Measurements from ENCODE around the gene SORCS3.

SORCS3 gene

DNA sequence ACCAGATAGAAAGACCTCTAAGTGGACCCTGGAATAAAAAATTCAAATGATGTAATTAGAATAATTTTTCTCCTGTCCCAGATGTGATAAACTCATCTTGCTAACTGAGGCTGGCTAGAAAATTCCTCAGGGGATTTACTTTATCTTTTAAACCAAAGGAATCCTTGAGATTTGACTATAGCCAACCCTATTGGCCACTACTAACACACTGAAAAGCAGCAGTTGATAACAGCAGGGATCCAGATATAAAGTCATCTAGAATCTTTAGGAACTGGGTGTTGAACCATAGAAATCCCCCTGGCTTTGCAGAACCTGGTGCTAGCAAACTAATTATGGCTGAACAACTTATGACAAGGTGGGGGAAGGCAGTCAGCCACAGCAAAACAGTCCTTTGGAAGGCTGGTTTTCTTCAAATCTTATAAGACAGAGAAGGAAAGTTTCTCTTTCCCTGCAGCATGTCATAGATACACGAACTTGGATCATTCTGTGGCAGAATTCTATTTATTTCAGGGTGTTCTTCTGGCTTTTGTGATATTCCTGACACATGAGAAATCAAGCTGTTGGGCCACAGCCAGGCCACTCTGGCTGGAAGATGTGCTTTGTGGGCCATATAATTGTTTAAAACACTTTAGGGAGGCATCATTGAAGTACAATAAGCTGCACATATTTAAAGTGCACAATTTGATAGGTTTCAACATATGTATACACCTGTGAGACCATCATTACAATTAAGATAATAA lies 643.6 kb downstream of the SORCS3 start:
- no peak for DNase-seq

DNA sequence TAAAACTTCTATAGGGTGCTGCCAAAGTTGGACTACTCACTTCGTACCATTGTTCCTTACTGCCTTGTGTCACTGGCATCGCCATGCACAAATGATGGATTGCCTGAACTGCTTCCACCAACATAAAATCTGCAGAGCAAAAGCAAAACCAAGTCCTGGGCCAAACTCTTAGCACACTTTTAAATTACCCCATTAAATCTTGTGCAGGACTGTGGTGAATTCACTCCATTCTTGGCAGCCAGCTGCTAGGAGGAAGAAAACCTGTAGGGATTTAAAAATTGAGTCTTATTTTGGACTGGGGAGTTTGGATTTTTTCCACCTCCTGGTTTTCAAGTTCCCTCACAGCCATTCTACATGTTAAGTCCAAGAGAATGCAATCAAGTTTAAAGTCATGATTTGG lies 646.9 kb downstream of the SORCS3 start:
- no peak for DNase-seq

DNA sequence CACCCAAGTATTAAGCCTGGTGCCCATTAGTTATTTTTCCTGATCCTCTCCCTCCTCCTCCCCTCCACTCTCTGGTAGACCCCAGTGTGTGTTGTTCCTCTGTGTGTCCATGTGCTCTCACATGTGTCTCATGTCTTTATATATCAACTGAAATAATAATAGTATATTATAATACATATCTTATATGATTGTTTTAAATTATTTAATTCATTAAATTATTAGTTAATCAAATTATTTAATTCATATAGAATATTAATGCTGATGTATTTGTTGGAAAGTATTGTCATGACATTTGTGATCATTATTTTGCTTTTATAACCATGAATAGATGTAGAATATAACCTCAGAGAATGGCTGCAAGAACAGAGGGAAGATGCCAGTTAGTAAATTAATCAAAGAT lies 647.5 kb downstream of the SORCS3 start:
- no peak for DNase-seq

DNA sequence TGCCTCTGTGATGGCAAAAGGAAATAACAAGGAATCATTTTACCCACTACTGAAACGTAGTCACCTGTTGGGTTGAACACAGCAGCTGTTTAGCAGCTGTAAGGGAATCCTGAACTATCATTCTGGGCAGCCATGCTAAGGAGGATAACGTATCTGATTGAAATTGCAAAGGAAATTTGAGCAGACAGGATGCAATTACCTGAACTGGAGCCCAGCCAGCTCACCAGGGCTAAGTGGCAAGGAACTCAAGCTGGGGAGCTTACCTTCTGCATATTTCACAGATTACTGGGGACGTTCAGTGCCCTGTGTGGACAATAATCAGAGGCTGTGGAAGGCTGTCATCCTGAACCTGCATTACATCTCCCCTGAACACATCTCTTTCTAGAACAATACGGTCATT lies 650.5 kb downstream of the SORCS3 start:
- DNase-seq = no peak

DNA sequence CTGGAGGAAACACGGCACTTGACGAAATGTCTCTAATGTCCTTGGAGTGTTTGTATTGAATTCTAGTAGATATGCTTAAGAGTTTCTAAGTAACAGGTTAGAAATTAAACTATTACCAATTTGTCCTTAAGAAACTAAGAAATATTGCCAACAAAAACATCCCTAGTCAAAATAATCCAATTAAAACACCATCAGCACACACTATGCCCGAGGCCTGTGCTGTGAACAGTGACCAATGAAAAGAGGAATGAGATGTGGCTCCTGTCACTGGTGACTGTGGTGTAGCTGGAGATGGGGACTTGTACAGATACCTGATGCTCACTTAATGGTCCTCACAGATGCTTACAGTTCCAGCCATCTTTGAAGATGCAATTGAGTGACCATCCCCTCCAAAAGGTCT lies 651.1 kb downstream of the SORCS3 start:
- DNase-seq = no peak
